ENCODE data around the gene ACTR8. TPM values are rescaled to one million over a fixed set of nuclear protein-coding genes. Genes with fewer than 3 reads are reported as not detected.
"Not testable (repeated sequence)": the region's sequence is repeated elsewhere in the genome, so short reads cannot be mapped to it uniquely, and the experiment has no call there.

ACTR8 gene, protein sequence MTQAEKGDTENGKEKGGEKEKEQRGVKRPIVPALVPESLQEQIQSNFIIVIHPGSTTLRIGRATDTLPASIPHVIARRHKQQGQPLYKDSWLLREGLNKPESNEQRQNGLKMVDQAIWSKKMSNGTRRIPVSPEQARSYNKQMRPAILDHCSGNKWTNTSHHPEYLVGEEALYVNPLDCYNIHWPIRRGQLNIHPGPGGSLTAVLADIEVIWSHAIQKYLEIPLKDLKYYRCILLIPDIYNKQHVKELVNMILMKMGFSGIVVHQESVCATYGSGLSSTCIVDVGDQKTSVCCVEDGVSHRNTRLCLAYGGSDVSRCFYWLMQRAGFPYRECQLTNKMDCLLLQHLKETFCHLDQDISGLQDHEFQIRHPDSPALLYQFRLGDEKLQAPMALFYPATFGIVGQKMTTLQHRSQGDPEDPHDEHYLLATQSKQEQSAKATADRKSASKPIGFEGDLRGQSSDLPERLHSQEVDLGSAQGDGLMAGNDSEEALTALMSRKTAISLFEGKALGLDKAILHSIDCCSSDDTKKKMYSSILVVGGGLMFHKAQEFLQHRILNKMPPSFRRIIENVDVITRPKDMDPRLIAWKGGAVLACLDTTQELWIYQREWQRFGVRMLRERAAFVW
- total RNA-seq, result 20.9 TPM

DNA sequence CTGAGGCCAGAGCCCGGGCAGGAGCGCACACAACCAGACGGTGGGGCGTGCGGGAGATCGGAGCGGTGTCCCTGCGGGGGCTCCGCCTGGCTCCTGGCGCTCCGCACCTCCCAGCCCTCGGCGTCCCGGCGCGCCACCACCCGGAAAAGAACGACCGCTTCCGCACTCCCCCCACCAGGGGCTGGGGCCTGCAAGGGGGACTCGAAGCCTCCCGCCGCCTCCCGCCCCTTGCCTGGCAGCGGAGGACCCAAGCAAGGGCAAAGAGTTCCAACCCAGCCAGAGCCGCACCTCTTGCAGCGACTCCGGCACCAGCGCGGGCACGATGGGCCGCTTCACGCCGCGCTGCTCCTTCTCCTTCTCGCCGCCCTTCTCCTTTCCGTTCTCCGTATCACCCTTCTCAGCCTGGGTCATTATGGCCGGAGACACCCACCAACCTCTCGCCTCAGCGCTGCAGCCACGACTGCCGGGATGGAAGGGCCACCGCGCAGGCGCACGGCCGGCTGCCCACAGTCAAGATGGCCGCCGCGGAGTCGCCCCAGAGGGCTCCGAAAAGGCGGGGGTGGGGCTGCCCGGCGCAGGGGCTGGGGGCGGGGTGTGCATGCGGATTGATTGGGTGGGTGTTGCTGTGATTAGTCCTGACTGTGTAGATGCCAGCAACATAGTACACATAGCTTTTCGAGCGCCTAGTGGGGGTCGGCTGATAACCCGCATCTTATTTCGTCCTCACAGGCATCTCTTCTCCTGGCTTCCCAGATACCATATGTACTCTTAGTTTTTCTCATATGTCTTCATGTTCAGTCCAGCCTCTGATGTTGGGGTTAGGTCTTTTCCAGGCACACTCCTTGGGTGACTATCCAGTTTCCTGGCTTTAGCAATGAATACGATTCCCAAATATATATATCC is at the start of gene ACTR8:
Gene ACTR8 (minus strand): TSS at position 462 of the 903 bp plus-strand sequence. CDS start 51 bp downstream, at position 411.
- Histone ChIP-seq H3K9ac (ENCODE audit: low read depth in 1 of 3, low read length in 3 of 3) (peak within 1 kb of the TSS; percentile 87), H3K9me3 (ENCODE audit: control insufficient read depth in 3 of 3, low read length in 3 of 3) (no peaks in the 10 kb centered on the region), H3K27ac (ENCODE audit: low read depth, low read length) (peak within 1 kb of the TSS; percentile 79), H3K4me1 (ENCODE audit: control insufficient read depth in 3 of 3, insufficient read depth in 3 of 3, low read length in 3 of 3) (peaks cover 13 to 22% (median 14%) of the 10 kb centered on the region in 3 donors), H3K36me3 (ENCODE audit: control insufficient read depth in 3 of 3, insufficient read depth in 3 of 3, low read length in 3 of 3) (peaks cover 29 to 50% (median 47%) of the 10 kb centered on the region in 3 donors), H3K27me3 (ENCODE audit: control insufficient read depth in 3 of 3, insufficient read depth in 3 of 3, low read length in 3 of 3) (no peaks in the 10 kb centered on the region), H3K4me3 (ENCODE audit: low read length in 3 of 3) (peak within 1 kb of the TSS; percentile 87 to 99 (median 92))

GRCh38 chr3:53927208-53927872 is 45.4 kb upstream of the ACTR8 start:
- not testable (repeated sequence) for H3K27ac ChIP-seq (ENCODE audit: low read depth, low read length); H3K27me3 ChIP-seq (ENCODE audit: control insufficient read depth in 3 of 3, insufficient read depth in 3 of 3, low read length in 3 of 3); H3K9me3 ChIP-seq (ENCODE audit: control insufficient read depth in 3 of 3, low read length in 3 of 3); H3K4me3 ChIP-seq (ENCODE audit: low read length in 3 of 3); H3K9ac ChIP-seq (ENCODE audit: low read depth in 1 of 3, low read length in 3 of 3); H3K4me1 ChIP-seq (ENCODE audit: control insufficient read depth in 3 of 3, insufficient read depth in 3 of 3, low read length in 3 of 3); H3K36me3 ChIP-seq (ENCODE audit: control insufficient read depth in 3 of 3, insufficient read depth in 3 of 3, low read length in 3 of 3)

DNA sequence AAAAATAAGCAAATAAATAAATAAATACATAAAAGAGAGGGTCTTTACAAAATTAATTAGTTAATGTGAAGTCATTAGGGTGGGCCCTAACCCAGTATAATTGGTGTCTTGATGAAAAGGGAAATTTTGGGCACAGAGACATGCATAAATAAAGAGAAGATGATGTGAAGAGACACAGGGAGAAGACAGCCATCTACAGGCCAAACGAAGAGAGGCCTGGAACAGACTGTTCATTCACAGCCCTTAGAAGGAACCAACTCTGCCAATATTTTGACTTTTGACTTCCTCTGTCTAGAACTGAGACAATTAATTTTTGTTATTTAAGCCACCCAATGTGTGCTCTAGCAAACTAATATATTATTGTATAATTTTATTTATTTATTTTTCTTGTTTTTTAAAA is 39.3 kb upstream of the ACTR8 start:
- H3K27ac ChIP-seq (ENCODE audit: low read depth, low read length), result no peak overlapping the region

GRCh38 chr3:53919741-53920140 is 37.8 kb upstream of the ACTR8 start:
- Histone ChIP-seq H3K9me3 (ENCODE audit: control insufficient read depth in 3 of 3, low read length in 3 of 3) (peaks cover 0 to 2% (median 0%) of the 10 kb centered on the region in 3 donors), H3K4me1 (ENCODE audit: control insufficient read depth in 3 of 3, insufficient read depth in 3 of 3, low read length in 3 of 3) (no peaks in the 10 kb centered on the region), H3K27ac (ENCODE audit: low read depth, low read length) (no peak overlapping the region), H3K4me3 (ENCODE audit: low read length in 3 of 3) (no peak overlapping the region), H3K27me3 (ENCODE audit: control insufficient read depth in 3 of 3, insufficient read depth in 3 of 3, low read length in 3 of 3) (no peaks in the 10 kb centered on the region), H3K9ac (ENCODE audit: low read depth in 1 of 3, low read length in 3 of 3) (no peak overlapping the region), H3K36me3 (ENCODE audit: control insufficient read depth in 3 of 3, insufficient read depth in 3 of 3, low read length in 3 of 3) (no peaks in the 10 kb centered on the region)

More for the DNA sequence above, 39.3 kb upstream of the ACTR8 start:
- H3K9ac ChIP-seq (ENCODE audit: low read depth in 1 of 3, low read length in 3 of 3), result no peak overlapping the region
- H3K9me3 ChIP-seq (ENCODE audit: control insufficient read depth in 3 of 3, low read length in 3 of 3), result peaks cover 0 to 2% (median 0%) of the 10 kb centered on the region in 3 donors
- no peaks in the 10 kb centered on the region for H3K4me1 ChIP-seq (ENCODE audit: control insufficient read depth in 3 of 3, insufficient read depth in 3 of 3, low read length in 3 of 3)
- H3K27me3 ChIP-seq (ENCODE audit: control insufficient read depth in 3 of 3, insufficient read depth in 3 of 3, low read length in 3 of 3), result no peaks in the 10 kb centered on the region
- no peaks in the 10 kb centered on the region for H3K36me3 ChIP-seq (ENCODE audit: control insufficient read depth in 3 of 3, insufficient read depth in 3 of 3, low read length in 3 of 3)
- no peak overlapping the region for H3K4me3 ChIP-seq (ENCODE audit: low read length in 3 of 3)

DNA sequence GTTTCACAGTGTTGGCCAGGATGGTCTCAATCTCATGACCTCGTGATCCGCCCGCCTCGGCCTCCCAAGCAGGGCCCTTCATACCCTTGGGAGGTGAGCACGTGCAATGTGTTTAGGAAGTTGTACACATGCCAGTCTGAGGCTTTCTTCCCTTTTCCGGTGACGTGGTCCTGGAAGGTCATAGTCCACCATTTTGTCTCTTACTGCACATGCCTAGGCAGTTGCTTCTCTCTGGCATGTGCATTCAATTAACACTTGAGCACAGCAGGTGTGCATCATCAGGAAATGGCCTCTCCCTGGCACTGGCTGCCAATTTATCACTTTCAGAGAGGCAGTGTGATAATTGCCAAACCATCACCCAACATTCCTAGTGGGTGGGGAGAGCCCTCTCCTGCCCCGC is 31.4 kb upstream of the ACTR8 start:
- Histone ChIP-seq H3K9me3 (ENCODE audit: control insufficient read depth in 3 of 3, low read length in 3 of 3) (no peaks in the 10 kb centered on the region), H3K36me3 (ENCODE audit: control insufficient read depth in 3 of 3, insufficient read depth in 3 of 3, low read length in 3 of 3) (no peaks in the 10 kb centered on the region), H3K4me3 (ENCODE audit: low read length in 3 of 3) (no peak overlapping the region), H3K9ac (ENCODE audit: low read depth in 1 of 3, low read length in 3 of 3) (no peak overlapping the region), H3K27ac (ENCODE audit: low read depth, low read length) (no peak overlapping the region), H3K4me1 (ENCODE audit: control insufficient read depth in 3 of 3, insufficient read depth in 3 of 3, low read length in 3 of 3) (no peaks in the 10 kb centered on the region), H3K27me3 (ENCODE audit: control insufficient read depth in 3 of 3, insufficient read depth in 3 of 3, low read length in 3 of 3) (peaks cover 0 to 2% (median 0%) of the 10 kb centered on the region in 3 donors)

DNA sequence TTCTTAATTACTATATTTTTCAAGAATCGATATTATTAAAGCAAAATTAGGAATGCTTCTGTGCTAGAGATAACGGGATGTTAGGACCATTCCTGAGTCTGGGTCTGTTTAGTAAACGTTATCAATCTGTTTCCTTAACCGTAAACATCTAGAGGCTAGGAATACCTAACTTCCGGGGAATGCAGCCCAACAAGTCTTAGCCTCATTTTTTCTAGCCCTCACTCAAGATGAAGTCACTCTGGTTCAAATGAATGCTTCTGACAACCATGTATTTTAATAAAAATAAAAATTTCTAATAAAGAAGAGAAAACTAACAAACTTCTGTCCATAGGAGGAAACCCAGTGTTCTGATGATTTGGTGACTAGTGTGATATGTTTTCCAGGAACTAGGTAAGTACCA is 20.8 kb upstream of the ACTR8 start:
- Histone ChIP-seq H3K9me3 (ENCODE audit: control insufficient read depth in 3 of 3, low read length in 3 of 3) (no peaks in the 10 kb centered on the region), H3K4me3 (ENCODE audit: low read length in 3 of 3) (no peak overlapping the region), H3K36me3 (ENCODE audit: control insufficient read depth in 3 of 3, insufficient read depth in 3 of 3, low read length in 3 of 3) (no peaks in the 10 kb centered on the region), H3K4me1 (ENCODE audit: control insufficient read depth in 3 of 3, insufficient read depth in 3 of 3, low read length in 3 of 3) (no peaks in the 10 kb centered on the region), H3K9ac (ENCODE audit: low read depth in 1 of 3, low read length in 3 of 3) (no peak overlapping the region), H3K27ac (ENCODE audit: low read depth, low read length) (no peak overlapping the region), H3K27me3 (ENCODE audit: control insufficient read depth in 3 of 3, insufficient read depth in 3 of 3, low read length in 3 of 3) (peaks cover 0 to under 1% (median 0%) of the 10 kb centered on the region in 3 donors)

GRCh38 chr3:53902067-53902466 is 20.1 kb upstream of the ACTR8 start:
- H3K27me3 ChIP-seq (ENCODE audit: control insufficient read depth in 3 of 3, insufficient read depth in 3 of 3, low read length in 3 of 3), result peaks cover 0 to 7% (median 6%) of the 10 kb centered on the region in 3 donors
- no peak overlapping the region for H3K9ac ChIP-seq (ENCODE audit: low read depth in 1 of 3, low read length in 3 of 3)
- H3K9me3 ChIP-seq (ENCODE audit: control insufficient read depth in 3 of 3, low read length in 3 of 3), result no peaks in the 10 kb centered on the region
- no peaks in the 10 kb centered on the region for H3K36me3 ChIP-seq (ENCODE audit: control insufficient read depth in 3 of 3, insufficient read depth in 3 of 3, low read length in 3 of 3)
- no peaks in the 10 kb centered on the region for H3K4me1 ChIP-seq (ENCODE audit: control insufficient read depth in 3 of 3, insufficient read depth in 3 of 3, low read length in 3 of 3)
- H3K27ac ChIP-seq (ENCODE audit: low read depth, low read length), result no peak overlapping the region
- no peak overlapping the region for H3K4me3 ChIP-seq (ENCODE audit: low read length in 3 of 3)

- Histone ChIP-seq H3K27ac (ENCODE audit: low read depth, low read length) (no peak overlapping the region), H3K9me3 (ENCODE audit: control insufficient read depth in 3 of 3, low read length in 3 of 3) (no peaks in the 10 kb centered on the region), H3K36me3 (ENCODE audit: control insufficient read depth in 3 of 3, insufficient read depth in 3 of 3, low read length in 3 of 3) (no peaks in the 10 kb centered on the region), H3K4me3 (ENCODE audit: low read length in 3 of 3) (no peak overlapping the region), H3K9ac (ENCODE audit: low read depth in 1 of 3, low read length in 3 of 3) (no peak overlapping the region), H3K4me1 (ENCODE audit: control insufficient read depth in 3 of 3, insufficient read depth in 3 of 3, low read length in 3 of 3) (no peaks in the 10 kb centered on the region), H3K27me3 (ENCODE audit: control insufficient read depth in 3 of 3, insufficient read depth in 3 of 3, low read length in 3 of 3) (peaks cover 0 to 8% (median 6%) of the 10 kb centered on the region in 3 donors)
These were observed 18.8 kb upstream of the ACTR8 start for GRCh38 chr3:53900666-53901331.

GRCh38 chr3:53899750-53900149 is 17.8 kb upstream of the ACTR8 start:
- Histone ChIP-seq H3K27ac (ENCODE audit: low read depth, low read length) (no peak overlapping the region), H3K27me3 (ENCODE audit: control insufficient read depth in 3 of 3, insufficient read depth in 3 of 3, low read length in 3 of 3) (peaks cover 0 to 10% (median 9%) of the 10 kb centered on the region in 3 donors), H3K9ac (ENCODE audit: low read depth in 1 of 3, low read length in 3 of 3) (no peak overlapping the region), H3K9me3 (ENCODE audit: control insufficient read depth in 3 of 3, low read length in 3 of 3) (no peaks in the 10 kb centered on the region), H3K4me1 (ENCODE audit: control insufficient read depth in 3 of 3, insufficient read depth in 3 of 3, low read length in 3 of 3) (no peaks in the 10 kb centered on the region), H3K36me3 (ENCODE audit: control insufficient read depth in 3 of 3, insufficient read depth in 3 of 3, low read length in 3 of 3) (no peaks in the 10 kb centered on the region), H3K4me3 (ENCODE audit: low read length in 3 of 3) (no peak overlapping the region)

Data from skeletal muscle tissue (tissue), 4 donors.